KOPT-K1 (cell line): ENCODE measurements around the gene C1QTNF3.

Experiments
- H3K27ac ChIP-seq: fragments of 200-600 bp; sonication (generic); 2 replicates; pipeline ENCODE4 v1.5.1; 2016; ENCODE audit warnings: antibody characterized with exemption, mild to moderate bottlenecking, low read depth, low read length; ENCODE audit not compliant: poor library complexity, severe bottlenecking
- H3K36me3 ChIP-seq: fragments of 200-600 bp; sonication (generic); 2 replicates; pipeline ENCODE4 v1.5.1; 2017; ENCODE audit warnings: antibody characterized with exemption, mild to moderate bottlenecking, low read length, moderate library complexity; ENCODE audit not compliant: insufficient read depth
- H3K9me3 ChIP-seq: fragments of 200-600 bp; sonication (generic); 2 replicates; pipeline ENCODE4 v1.5.1; 2017; ENCODE audit warnings: antibody characterized with exemption, low read length, mild to moderate bottlenecking; ENCODE audit not compliant: insufficient read depth, poor library complexity, severe bottlenecking

Gene C1QTNF3

GRCh38 chr5:34057569-34057968 lies 14.6 kb upstream of the C1QTNF3 start:
- Histone ChIP-seq H3K9me3 (peaks cover 15% of the 10 kb centered on the region), H3K27ac (no peak overlapping the region)

GRCh38 chr5:34057118-34057517 lies 14.1 kb upstream of the C1QTNF3 start:
- no peak overlapping the region for H3K27ac ChIP-seq
- H3K36me3 ChIP-seq: peaks cover 51% of the 10 kb centered on the region
- peaks cover 11% of the 10 kb centered on the region for H3K9me3 ChIP-seq

More at GRCh38 chr5:34057569-34057968, 14.6 kb upstream of the C1QTNF3 start:
- H3K36me3 ChIP-seq: peaks cover 56% of the 10 kb centered on the region

- H3K27ac ChIP-seq: no peak overlapping the region
- peaks cover 50% of the 10 kb centered on the region for H3K36me3 ChIP-seq
Observed at GRCh38 chr5:34055667-34056066, 12.7 kb upstream of the C1QTNF3 start.

GRCh38 chr5:34054400-34054729 lies 11.4 kb upstream of the C1QTNF3 start:
- no peaks in the 10 kb centered on the region for H3K9me3 ChIP-seq
- H3K36me3 ChIP-seq: peaks cover 56% of the 10 kb centered on the region
- no peak overlapping the region for H3K27ac ChIP-seq

More at GRCh38 chr5:34055667-34056066, 12.7 kb upstream of the C1QTNF3 start:
- H3K9me3 ChIP-seq: no peaks in the 10 kb centered on the region

- H3K9me3 ChIP-seq: no peaks in the 10 kb centered on the region
- no peak overlapping the region for H3K27ac ChIP-seq
- peaks cover 58% of the 10 kb centered on the region for H3K36me3 ChIP-seq
Observed at GRCh38 chr5:34053571-34054399, 10.8 kb upstream of the C1QTNF3 start.

GRCh38 chr5:34053133-34053532 lies 10.1 kb upstream of the C1QTNF3 start:
- Histone ChIP-seq H3K9me3 (no peaks in the 10 kb centered on the region), H3K36me3 (peaks cover 58% of the 10 kb centered on the region), H3K27ac (no peak overlapping the region)

GRCh38 chr5:34051374-34051980 lies 8.5 kb upstream of the C1QTNF3 start:
- Histone ChIP-seq H3K9me3 (no peaks in the 10 kb centered on the region), H3K36me3 (peaks cover 45% of the 10 kb centered on the region), H3K27ac (no peak overlapping the region)

GRCh38 chr5:34047774-34048572 lies 5.0 kb upstream of the C1QTNF3 start:
- Histone ChIP-seq H3K27ac (no peak overlapping the region), H3K9me3 (no peaks in the 10 kb centered on the region), H3K36me3 (peaks cover 38% of the 10 kb centered on the region)

- Histone ChIP-seq H3K27ac (no peak overlapping the region), H3K36me3 (peaks cover 38% of the 10 kb centered on the region), H3K9me3 (no peaks in the 10 kb centered on the region)
Observed at GRCh38 chr5:34047143-34047542, 4.1 kb upstream of the C1QTNF3 start.

- Histone ChIP-seq H3K36me3 (peaks cover 29% of the 10 kb centered on the region), H3K9me3 (no peaks in the 10 kb centered on the region), H3K27ac (no peak overlapping the region)
Observed at GRCh38 chr5:34045996-34046395, 3.0 kb upstream of the C1QTNF3 start.

- Histone ChIP-seq H3K9me3 (no peaks in the 10 kb centered on the region), H3K36me3 (peaks cover 19% of the 10 kb centered on the region; the same call in 1 of the 2 replicates), H3K27ac (no peak overlapping the region)
Observed at GRCh38 chr5:34045023-34045422, 2.0 kb upstream of the C1QTNF3 start.

- H3K36me3 ChIP-seq: no peaks in the 10 kb centered on the region
- no peak overlapping the region for H3K27ac ChIP-seq
- H3K9me3 ChIP-seq: no peaks in the 10 kb centered on the region
Observed at GRCh38 chr5:34042321-34042720, 692 bp downstream of the C1QTNF3 start.

- no peaks in the 10 kb centered on the region for H3K9me3 ChIP-seq
- no peaks in the 10 kb centered on the region for H3K36me3 ChIP-seq
- H3K27ac ChIP-seq: no peak overlapping the region
Observed at GRCh38 chr5:34041247-34041972, 1.6 kb downstream of the C1QTNF3 start.

- no peak overlapping the region for H3K27ac ChIP-seq
- H3K9me3 ChIP-seq: no peaks in the 10 kb centered on the region
- H3K36me3 ChIP-seq: peaks cover 6% of the 10 kb centered on the region; the same call in 1 of the 2 replicates
Observed at GRCh38 chr5:34040472-34040871, 2.5 kb downstream of the C1QTNF3 start.
